Measurements from ENCODE around the gene LIPG. TPM values are rescaled to one million over a fixed set of nuclear protein-coding genes. Genes with fewer than 3 reads are reported as not detected.

LIPG gene
- total and polyA plus RNA-seq, 8 donors = 0.39 to 8.2 (median 1.1) TPM

GRCh38 chr18:49531678-49532153 is 30.1 kb upstream of the LIPG start:
- intact Hi-C loops (cut with DNase I) = no loop called here
- TF ChIP-seq CTCF (IDR thresholded peaks at IDR 0.05) = no peak
- Histone ChIP-seq H3K4me1 (no peaks in the 10 kb centered on the region), H3K36me3 (no peaks in the 10 kb centered on the region), H3K9me3 (no peaks in the 10 kb centered on the region), H3K4me3 (no peak overlapping the region), H3K27ac (no peak overlapping the region), H3K27me3 (no peaks in the 10 kb centered on the region)
- FAIRE-seq (no peak), ATAC-seq (no peak), DNase-seq (no peak)
- 63 to 71% methylated on average over 10 of the region's 10 CpGs for WGBS, 2 donors

- WGBS, 2 donors = 86 to 95% methylated on average over 1 of the region's 1 CpG
- Histone ChIP-seq H3K4me3 (no peak overlapping the region), H3K9me3 (no peaks in the 10 kb centered on the region), H3K36me3 (no peaks in the 10 kb centered on the region), H3K27me3 (no peaks in the 10 kb centered on the region), H3K4me1 (no peaks in the 10 kb centered on the region), H3K27ac (no peak overlapping the region)
- FAIRE-seq = no peak
- no peak for TF ChIP-seq CTCF (IDR thresholded peaks at IDR 0.05)
- intact Hi-C loops (cut with DNase I) = no loop called here
- DNase-seq = no peak
- ATAC-seq = no peak
Observed at GRCh38 chr18:49534846-49535601, 26.8 kb upstream of the LIPG start.

- Histone ChIP-seq H3K4me3 (no peak overlapping the region), H3K27ac (no peak overlapping the region), H3K36me3 (no peaks in the 10 kb centered on the region), H3K4me1 (no peaks in the 10 kb centered on the region), H3K9me3 (no peaks in the 10 kb centered on the region), H3K27me3 (no peaks in the 10 kb centered on the region)
- WGBS, 2 donors = 82 to 85% methylated on average over 6 of the region's 6 CpGs
- intact Hi-C loops (cut with DNase I) = no loop called here
- DNase-seq (no peak), FAIRE-seq (no peak), ATAC-seq (no peak)
- no peak for TF ChIP-seq CTCF (IDR thresholded peaks at IDR 0.05)
Observed at GRCh38 chr18:49537232-49537896, 24.5 kb upstream of the LIPG start.

GRCh38 chr18:49544362-49544761 is 17.5 kb upstream of the LIPG start:
- intact Hi-C loops (cut with DNase I) = no loop called here
- no peak for FAIRE-seq
- no peaks in the 10 kb centered on the region for H3K4me1 ChIP-seq
- H3K27me3 ChIP-seq = no peaks in the 10 kb centered on the region
- no peak for DNase-seq
- H3K9me3 ChIP-seq = no peaks in the 10 kb centered on the region
- no peak overlapping the region for H3K4me3 ChIP-seq
- ATAC-seq = no peak
- 87 to 93% methylated on average over 5 of the region's 5 CpGs for WGBS, 2 donors
- H3K36me3 ChIP-seq = no peaks in the 10 kb centered on the region
- TF ChIP-seq CTCF (IDR thresholded peaks at IDR 0.05) = no peak
- H3K27ac ChIP-seq = no peak overlapping the region

- no peaks in the 10 kb centered on the region for H3K4me1 ChIP-seq
- H3K4me3 ChIP-seq = no peak overlapping the region
- FAIRE-seq = no peak
- no peaks in the 10 kb centered on the region for H3K9me3 ChIP-seq
- ATAC-seq = no peak
- 94 to 97% methylated on average over 1 of the region's 1 CpG for WGBS, 2 donors
- DNase-seq = no peak
- no peaks in the 10 kb centered on the region for H3K27me3 ChIP-seq
- no peak overlapping the region for H3K27ac ChIP-seq
- intact Hi-C loops (cut with DNase I) = no loop called here
- no peak for TF ChIP-seq CTCF (IDR thresholded peaks at IDR 0.05)
- H3K36me3 ChIP-seq = no peaks in the 10 kb centered on the region
Observed at GRCh38 chr18:49546278-49546677, 15.6 kb upstream of the LIPG start.
